K562 (cell line): ENCODE results near the gene GNA15. TPM values are rescaled to one million over a fixed set of nuclear protein-coding genes. Genes with fewer than 3 reads are reported as not detected.

Source experiments
- ATAC-seq: fragments of 200-7000 bp; cut with Tn5 transposase; 3 replicates; pipeline ENCODE4 v1.9.1; 2020; ENCODE audit warnings: moderate library complexity
- BruUV-seq: library from RNA; stranded (reverse); fragments of 400-500 nt; replicated peaks from 2 replicates; lab custom pipeline; 2021; lab: Mats Ljungman, UMichigan
- CTCF ChIA-PET: fragments of 300-600 bp; formaldehyde crosslinking; extraction: SDS; loops from one replicate; lab custom pipeline; 2021; ENCODE audit warnings: low intra/inter-chr PET ratio; lab: Yijun Ruan, JAX
- POLR2A ChIA-PET: fragments of 300-600, 350-650 bp; sonication (Branson Sonifier 250); formaldehyde crosslinking; extraction: SDS; loops from one replicate; lab custom pipeline; 2021; ENCODE audit warnings: antibody characterized with exemption, inconsistent platforms; lab: Yijun Ruan, JAX
- DNase-seq, 4 experiments: peaks; one replicate each; pipeline versions ENCODE4 v3.0.0 to v3.0.0-alpha.2; 2011 to 2018; ENCODE audit warnings: low spot score in 3 of 4, mixed read lengths in 3 of 4; ENCODE audit errors: extremely low read depth in 1 of 4
- FAIRE-seq: peaks from 2 replicates; lab custom pipeline; 2011; peaks lifted over from hg19 to GRCh38; lab: Jason Lieb, UNC
- H2AFZ ChIP-seq: 2 replicates; pipeline ENCODE4 v1.6.0; 2011; ENCODE audit warnings: low read depth, low read length, control low read depth, inconsistent platforms
- H3K27ac ChIP-seq: fragments of 200-600 bp; 3 replicates; pipeline ENCODE4 v1.8.0; 2011; ENCODE audit warnings: low read depth, mild to moderate bottlenecking, control low read depth, inconsistent platforms, low read length, moderate library complexity, mixed read lengths; ENCODE audit errors: extremely low read depth
- H3K27me3 ChIP-seq, 2 experiments: fragments of 300-600 bp in 1 of 2; 2 replicates in 1 of 2; 3 replicates in 1 of 2; pipeline versions ENCODE4 v1.6.0 to v1.8.0; 2011; ENCODE audit warnings: inconsistent platforms in 2 of 2, low read length in 2 of 2, mild to moderate bottlenecking in 1 of 2, mixed read lengths in 1 of 2, moderate library complexity in 1 of 2; ENCODE audit not compliant: control insufficient read depth in 2 of 2, insufficient read depth in 2 of 2
- H3K36me3 ChIP-seq: fragments of 300-600 bp; 3 replicates; pipeline ENCODE4 v1.8.0; 2011; ENCODE audit warnings: mild to moderate bottlenecking, low read length, inconsistent platforms; ENCODE audit not compliant: control insufficient read depth, insufficient read depth
- H3K4me1 ChIP-seq, 2 experiments: fragments of 200-600 bp in 1 of 2; replicated peaks in 1 of 2; 2 replicates in 1 of 2; 3 replicates in 1 of 2; pipeline versions ENCODE4 v1.5.1 to v1.8.0; 2011; ENCODE audit warnings: inconsistent platforms in 2 of 2, low read length in 2 of 2, mild to moderate bottlenecking in 1 of 2, mixed read lengths in 1 of 2, moderate library complexity in 1 of 2; ENCODE audit not compliant: control insufficient read depth in 2 of 2, insufficient read depth in 2 of 2
- H3K4me2 ChIP-seq: 2 replicates; pipeline ENCODE4 v1.6.1; 2011; ENCODE audit warnings: low read length, control low read depth, inconsistent platforms, mixed read lengths; ENCODE audit not compliant: insufficient read depth
- H3K4me3 ChIP-seq: fragments of 200-600 bp; sonication (generic), shearing (Covaris generic); 2 replicates; pipeline ENCODE4 v1.5.1; 2016; ENCODE audit warnings: control low read depth, inconsistent platforms
- H3K79me2 ChIP-seq: fragments of 200-600 bp; 3 replicates; pipeline ENCODE4 v1.8.0; 2011; ENCODE audit warnings: low read length, inconsistent platforms; ENCODE audit not compliant: control insufficient read depth, insufficient read depth
- H3K9ac ChIP-seq, 2 experiments: 2 replicates each; pipeline versions ENCODE4 v1.6.0 to v1.6.1; 2011; ENCODE audit warnings: low read depth in 2 of 2, low read length in 2 of 2, control low read depth in 1 of 2, inconsistent platforms in 1 of 2, mild to moderate bottlenecking in 1 of 2, mixed read lengths in 1 of 2; ENCODE audit not compliant: insufficient read depth in 1 of 2
- H3K9me1 ChIP-seq: one replicate; pipeline ENCODE4 v1.6.0; 2011; ENCODE audit warnings: inconsistent platforms, mild to moderate bottlenecking, low read length, moderate library complexity; ENCODE audit not compliant: control insufficient read depth, insufficient read depth
- H3K9me3 ChIP-seq: replicated peaks from 2 replicates; pipeline ENCODE4 v1.5.1; 2011; ENCODE audit warnings: low read depth, low read length, inconsistent platforms; ENCODE audit not compliant: control insufficient read depth, insufficient read depth
- H4K20me1 ChIP-seq: replicated peaks from 2 replicates; pipeline ENCODE4 v1.6.1; 2011; ENCODE audit warnings: low read length, inconsistent platforms, mixed read lengths; ENCODE audit not compliant: control insufficient read depth, insufficient read depth
- ARHGAP35 ChIP-seq: fragments of 450-650 bp; IDR thresholded peaks from 2 replicates; pipeline ENCODE4 v1.6.1; 2018; ENCODE audit not compliant: partially characterized antibody
- ARNT ChIP-seq, 2 experiments: fragments of 450-650 bp; IDR thresholded peaks; 2 replicates each; pipeline ENCODE4 v1.6.1; 2016; ENCODE audit warnings: mild to moderate bottlenecking in 1 of 2
- CEBPB ChIP-seq: fragments of 450-650 bp; IDR thresholded peaks from 2 replicates; pipeline ENCODE4 v1.6.1; 2016; ENCODE audit warnings: missing genetic modification characterization, missing compliant biosample characterization
- POLR2AphosphoS2 ChIP-seq: IDR thresholded peaks from 2 replicates; pipeline ENCODE4 v1.6.1; 2012; ENCODE audit warnings: low read length, improper control_type of control experiment
- RCOR1 ChIP-seq, 2 experiments: IDR thresholded peaks; 2 replicates each; pipeline ENCODE4 v1.6.1; 2012; ENCODE audit warnings: low read depth in 2 of 2, low read length in 2 of 2, borderline replicate concordance in 1 of 2, improper control_type of control experiment in 1 of 2
- SOX6 ChIP-seq: fragments of 450-650 bp; IDR thresholded peaks from 2 replicates; pipeline ENCODE4 v1.6.1; 2014; ENCODE audit warnings: mild to moderate bottlenecking
- SRSF1 ChIP-seq: fragments of 200-400 bp; formaldehyde crosslinking; IDR thresholded peaks from 2 replicates; pipeline ENCODE4 v1.6.1; 2017; ENCODE audit warnings: mild to moderate bottlenecking, low read depth, low read length, moderate library complexity
- ZBTB2 ChIP-seq: fragments of 450-650 bp; IDR thresholded peaks from 2 replicates; pipeline ENCODE4 v1.6.1; 2016; ENCODE audit warnings: antibody characterized with exemption
- ZBTB7A ChIP-seq: IDR thresholded peaks from 2 replicates; pipeline ENCODE4 v1.6.1; 2011; ENCODE audit warnings: low read depth, mild to moderate bottlenecking, low read length, moderate library complexity, borderline replicate concordance; ENCODE audit not compliant: control insufficient read depth
- ZNF146 ChIP-seq: IDR thresholded peaks from one replicate; pipeline ENCODE4 v1.6.1; 2018; ENCODE audit warnings: missing compliant biosample characterization; ENCODE audit not compliant: unreplicated experiment
- ZNF318 ChIP-seq, 2 experiments: fragments of 450-650 bp; IDR thresholded peaks; 2 replicates each; pipeline ENCODE4 v1.6.1; 2016; ENCODE audit warnings: mild to moderate bottlenecking in 2 of 2, borderline replicate concordance in 1 of 2, low read depth in 1 of 2, moderate library complexity in 1 of 2
- WGBS: fragments of 100-300 bp; shearing (Covaris generic); methylation state at CpG from one replicate; pipeline ENCODE4 v1.1.6; 2016; ENCODE audit warnings: low coverage, mixed read lengths; ENCODE audit not compliant: insufficient coverage; ENCODE audit errors: missing lambda C conversion rate; 5-methylcytosine and 5-hydroxymethylcytosine counted together
- in situ Hi-C: fragments of 300-500 bp; cut with MboI; formaldehyde crosslinking; loops from 4 replicates; pipeline ENCODE4 v1.15.0; 2018; ENCODE audit warnings: inconsistent platforms, mixed read lengths
- intact Hi-C: fragments of 100-400 bp; cut with micrococcal nuclease; formaldehyde crosslinking; loops from 2 replicates; pipeline ENCODE4 v1.14.2; 2022
- polyA plus RNA-seq, 8 experiments: library from polyadenylated mRNA; depleted of rRNA in 4 of 8; stranded (reverse) in 5 of 8; unstranded in 3 of 8; fragments of >200 nt; fragmentation: Nextera tagmentation in 2 of 8; fragmentation: Illumina TruSeq in 1 of 8; extraction: Ambion mirVana in 2 of 8; extraction: Trizol in 1 of 8; gene quantifications; 2 replicates each; pipeline versions ENCODE4 v1.2.1 to v1.2.3, GENCODE V29; 2011 to 2014; ENCODE audit warnings: inconsistent platforms in 1 of 8, missing spikeins in 1 of 8
- total RNA-seq, 7 experiments: library from RNA; depleted of rRNA in 6 of 7; stranded (reverse); fragments of >200 nt in 6 of 7; fragmentation: Illumina TruSeq in 2 of 7; extraction: Trizol in 2 of 7; gene quantifications; 2 replicates each; pipeline versions ENCODE4 v1.2.1 to v1.2.3, GENCODE V29; 2011 to 2021; ENCODE audit warnings: low replicate concordance in 1 of 7

The GNA15 gene
- total and polyA plus RNA-seq, 9 of the 15 experiments (the other 6 are each of a cell fraction or from before 2014, with no cell fraction given): 0.03 to 0.24 (median 0.11) TPM; not detected in 1

- Histone ChIP-seq H3K27ac (peak overlapping the region; percentile 88), H3K4me2 (peak overlapping the region; percentile 86), H3K9me1 (no peaks in the 10 kb centered on the region), H3K36me3 (no peaks in the 10 kb centered on the region), H3K79me2 (peaks cover 4% of the 10 kb centered on the region; the same call in 1 of the 3 replicates), H3K4me3 (peak overlapping the region; percentile 43), H2AFZ (peak overlapping the region; percentile 75), H3K9me3 (peaks cover 4% of the 10 kb centered on the region), H3K27me3 (no peaks in the 10 kb centered on the region), H3K9ac (peak overlapping the region; percentile 79 to 85), H4K20me1 (no peaks in the 10 kb centered on the region), H3K4me1 (peaks cover 10 to 30% of the 10 kb centered on the region in 2 experiments)
- peak; percentile 92 to 97 (median 93) for DNase-seq
- FAIRE-seq: peak; percentile 99
- peak; percentile 98 for ATAC-seq
- in situ Hi-C loops: loop anchor here (5.0 kb wide), 1 partner anchor 203 kb away; no protein-coding TSS in a partner anchor
- WGBS: 14% methylated on average over 20 of the region's 21 CpGs
- BruUV-seq: no TSS peak
- ChIA-PET CTCF (interaction anchor here (0.6 kb wide), 1 partner anchor 145 kb away, joined by 3 read pairs; no protein-coding TSS in a partner anchor), POLR2A (no interaction called here)
- intact Hi-C loops: no loop called here
- no peak for TF ChIP-seq POLR2AphosphoS2
- TF ChIP-seq ZNF146 (CRISPR knock-in tag): no peak
- peak; percentile 6; the same call in 1 of the 2 replicates for TF ChIP-seq ZBTB7A
- TF ChIP-seq ZNF318 (IDR thresholded peaks at IDR 0.05; ENCODE audit: borderline replicate concordance in 1 of 2, low read depth in 1 of 2): peak in 1 of 2 experiments; percentile 80; a peak in 2 of 4 replicates
- peak; percentile 69 for TF ChIP-seq CEBPB
- TF ChIP-seq SRSF1: no peak
- peak; percentile 83 to 91; a peak in 3 of 4 replicates for TF ChIP-seq ARNT (IDR thresholded peaks at IDR 0.05)
- TF ChIP-seq SOX6: peak; percentile 98
- TF ChIP-seq ARHGAP35: no peak
- TF ChIP-seq RCOR1 (IDR thresholded peaks at IDR 0.05; ENCODE audit: borderline replicate concordance in 1 of 2, low read depth in 2 of 2, low read length in 2 of 2): peak; percentile 90 to 98
- TF ChIP-seq ZBTB2: peak; percentile 87
Measured at GRCh38 chr19:3154957-3155736, 19.3 kb downstream of the GNA15 start.
